Loucy (cell line): ENCODE results near the gene FAM25G.

Source experiments
- CTCF ChIP-seq: fragments of 200-600 bp; sonication (generic); conservative IDR thresholded peaks from 2 replicates; pipeline ENCODE4 v1.5.1; 2014; ENCODE audit warnings: mild to moderate bottlenecking, antibody characterized with exemption, low read length
- EZH2phosphoT487 ChIP-seq: fragments of 200-600 bp; IDR thresholded peaks from 2 replicates; pipeline ENCODE4 v1.6.1; 2018; ENCODE audit warnings: antibody characterized with exemption, mild to moderate bottlenecking, moderate library complexity, borderline replicate concordance

- TF ChIP-seq CTCF = peak; percentile 24; the same call in 1 of the 2 replicates
- no peak for TF ChIP-seq EZH2phosphoT487
Observed at GRCh38 chr10:47440207-47440606, 51.3 kb downstream of the FAM25G start.
